Thyroid gland (tissue), 4 donors: ENCODE data around the gene KCNMA1.

ENCODE experiments used
- POLR2A ChIP-seq, 2 donors: fragments of 450-650 bp; IDR thresholded peaks; one replicate each; pipeline ENCODE4 v1.6.1; 2017; ENCODE audit warnings: antibody characterized with exemption in 2 of 2, mild to moderate bottlenecking in 2 of 2, moderate library complexity in 1 of 2
- TF ChIP-seq, protein P1 (sequence below), 6 experiments: fragments of 200-600 bp in 3 of 6; fragments of 450-650 bp in 3 of 6; sonication (generic) in 3 of 6; IDR thresholded peaks; one replicate each; pipeline ENCODE4 v1.5.1; 2016 to 2019; ENCODE audit warnings: antibody characterized with exemption in 6 of 6, mild to moderate bottlenecking in 2 of 6, inconsistent platforms in 1 of 6, moderate library complexity in 1 of 6

- TF ChIP-seq, protein P1, sequence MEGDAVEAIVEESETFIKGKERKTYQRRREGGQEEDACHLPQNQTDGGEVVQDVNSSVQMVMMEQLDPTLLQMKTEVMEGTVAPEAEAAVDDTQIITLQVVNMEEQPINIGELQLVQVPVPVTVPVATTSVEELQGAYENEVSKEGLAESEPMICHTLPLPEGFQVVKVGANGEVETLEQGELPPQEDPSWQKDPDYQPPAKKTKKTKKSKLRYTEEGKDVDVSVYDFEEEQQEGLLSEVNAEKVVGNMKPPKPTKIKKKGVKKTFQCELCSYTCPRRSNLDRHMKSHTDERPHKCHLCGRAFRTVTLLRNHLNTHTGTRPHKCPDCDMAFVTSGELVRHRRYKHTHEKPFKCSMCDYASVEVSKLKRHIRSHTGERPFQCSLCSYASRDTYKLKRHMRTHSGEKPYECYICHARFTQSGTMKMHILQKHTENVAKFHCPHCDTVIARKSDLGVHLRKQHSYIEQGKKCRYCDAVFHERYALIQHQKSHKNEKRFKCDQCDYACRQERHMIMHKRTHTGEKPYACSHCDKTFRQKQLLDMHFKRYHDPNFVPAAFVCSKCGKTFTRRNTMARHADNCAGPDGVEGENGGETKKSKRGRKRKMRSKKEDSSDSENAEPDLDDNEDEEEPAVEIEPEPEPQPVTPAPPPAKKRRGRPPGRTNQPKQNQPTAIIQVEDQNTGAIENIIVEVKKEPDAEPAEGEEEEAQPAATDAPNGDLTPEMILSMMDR (IDR thresholded peaks at IDR 0.05) = no peak
- TF ChIP-seq POLR2A (IDR thresholded peaks at IDR 0.05) = no peak
Measured at GRCh38 chr10:77056650-77057049, 581.0 kb downstream of the KCNMA1 start.
